DND-41 (cell line): ENCODE data around the gene LAMB4.

Experiments
- EZH2 ChIP-seq: IDR thresholded peaks from 3 replicates; pipeline ENCODE4 v1.6.1; 2012; ENCODE audit warnings: borderline replicate concordance, low read depth, mild to moderate bottlenecking, moderate library complexity, low read length, inconsistent platforms; ENCODE audit not compliant: severe bottlenecking
- TF ChIP-seq, protein P1 (sequence below): IDR thresholded peaks from 2 replicates; pipeline ENCODE4 v1.5.1; 2012; ENCODE audit warnings: borderline replicate concordance, low read length, moderate library complexity, mild to moderate bottlenecking; ENCODE audit not compliant: poor library complexity, severe bottlenecking; ENCODE audit errors: extremely low read depth

- no peak for TF ChIP-seq EZH2
- TF ChIP-seq, protein P1, sequence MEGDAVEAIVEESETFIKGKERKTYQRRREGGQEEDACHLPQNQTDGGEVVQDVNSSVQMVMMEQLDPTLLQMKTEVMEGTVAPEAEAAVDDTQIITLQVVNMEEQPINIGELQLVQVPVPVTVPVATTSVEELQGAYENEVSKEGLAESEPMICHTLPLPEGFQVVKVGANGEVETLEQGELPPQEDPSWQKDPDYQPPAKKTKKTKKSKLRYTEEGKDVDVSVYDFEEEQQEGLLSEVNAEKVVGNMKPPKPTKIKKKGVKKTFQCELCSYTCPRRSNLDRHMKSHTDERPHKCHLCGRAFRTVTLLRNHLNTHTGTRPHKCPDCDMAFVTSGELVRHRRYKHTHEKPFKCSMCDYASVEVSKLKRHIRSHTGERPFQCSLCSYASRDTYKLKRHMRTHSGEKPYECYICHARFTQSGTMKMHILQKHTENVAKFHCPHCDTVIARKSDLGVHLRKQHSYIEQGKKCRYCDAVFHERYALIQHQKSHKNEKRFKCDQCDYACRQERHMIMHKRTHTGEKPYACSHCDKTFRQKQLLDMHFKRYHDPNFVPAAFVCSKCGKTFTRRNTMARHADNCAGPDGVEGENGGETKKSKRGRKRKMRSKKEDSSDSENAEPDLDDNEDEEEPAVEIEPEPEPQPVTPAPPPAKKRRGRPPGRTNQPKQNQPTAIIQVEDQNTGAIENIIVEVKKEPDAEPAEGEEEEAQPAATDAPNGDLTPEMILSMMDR = no peak
Observed at GRCh38 chr7:108026647-108027046, 103.5 kb downstream of the LAMB4 start.
